HepG2 (cell line): ENCODE data around the gene ZIK1. TPM values are rescaled to one million over a fixed set of nuclear protein-coding genes. Genes with fewer than 3 reads are reported as not detected.

Experiments
- FIP1L1 ChIP-seq: fragments of 200-400 bp; formaldehyde crosslinking; IDR thresholded peaks from 2 replicates; pipeline ENCODE4 v1.6.1; 2018; ENCODE audit warnings: low read depth, mild to moderate bottlenecking, low read length, moderate library complexity, borderline replicate concordance; ENCODE audit not compliant: insufficient read depth
- NRL ChIP-seq: sonication (generic); formaldehyde crosslinking; IDR thresholded peaks from 2 replicates; pipeline ENCODE4 v1.5.0; 2020; ENCODE audit warnings: missing genetic modification reagents, mild to moderate bottlenecking, moderate library complexity, borderline replicate concordance
- STAG1 ChIP-seq: sonication (generic); formaldehyde crosslinking; IDR thresholded peaks from 2 replicates; pipeline ENCODE4 v1.4.0; 2020; ENCODE audit warnings: missing genetic modification reagents
- ZBTB42 ChIP-seq: sonication (generic); formaldehyde crosslinking; IDR thresholded peaks from 2 replicates; pipeline ENCODE4 v1.5.0; 2020; ENCODE audit warnings: mild to moderate bottlenecking, missing genetic modification reagents
- ZNF496 ChIP-seq: sonication (generic); formaldehyde crosslinking; IDR thresholded peaks from 2 replicates; pipeline ENCODE4 v1.8.1; 2023; ENCODE audit warnings: mild to moderate bottlenecking, moderate library complexity, missing genetic modification reagents; ENCODE audit not compliant: insufficient replicate concordance
- ZNF589 ChIP-seq: sonication (generic); formaldehyde crosslinking; conservative IDR thresholded peaks from 2 replicates; pipeline ENCODE4 v1.8.0; 2022; ENCODE audit warnings: mild to moderate bottlenecking, moderate library complexity, missing genetic modification reagents
- polyA plus RNA-seq, 8 experiments: library from polyadenylated mRNA; depleted of rRNA in 3 of 8; stranded (reverse) in 7 of 8; unstranded in 1 of 8; fragments of >200 nt; fragmentation: Illumina TruSeq in 4 of 8; extraction: Trizol in 4 of 8; gene quantifications; 2 replicates each; pipeline versions ENCODE4 v1.2.1 to v1.2.3, GENCODE V29; 2011 to 2016; ENCODE audit warnings: low read depth in 4 of 8, missing spikeins in 1 of 8, mixed read lengths in 1 of 8; ENCODE audit not compliant: insufficient read depth in 1 of 8
- total RNA-seq, 5 experiments: library from RNA; depleted of rRNA; stranded (reverse); fragments of >200 nt; fragmentation: Illumina TruSeq; extraction: Trizol; gene quantifications; 2 replicates each; pipeline ENCODE4 v1.2.3, GENCODE V29; 2016; ENCODE audit warnings: low read depth in 1 of 5
- TF ChIP-seq, protein P1 (sequence below): sonication (generic); formaldehyde crosslinking; IDR thresholded peaks from 2 replicates; pipeline ENCODE4 v1.4.0; 2020; ENCODE audit warnings: low read depth, mild to moderate bottlenecking, missing genetic modification reagents
- TF ChIP-seq, protein P2 (sequence below): sonication (generic); formaldehyde crosslinking; IDR thresholded peaks from 2 replicates; pipeline ENCODE4 v1.5.1; 2020; ENCODE audit warnings: mild to moderate bottlenecking, missing genetic modification reagents, borderline replicate concordance
- TF ChIP-seq, protein P3 (sequence below): IDR thresholded peaks from 2 replicates; pipeline ENCODE4 v1.6.1; 2016; ENCODE audit warnings: mild to moderate bottlenecking, missing biosample characterization, missing genetic modification reagents
- TF ChIP-seq, protein P4 (sequence below): IDR thresholded peaks from 2 replicates; pipeline ENCODE4 v1.6.1; 2016; ENCODE audit warnings: low read depth, missing genetic modification reagents, missing compliant biosample characterization
- TF ChIP-seq, protein P5 (sequence below): sonication (generic); formaldehyde crosslinking; IDR thresholded peaks from 2 replicates; pipeline ENCODE4 v1.8.0; 2022; ENCODE audit warnings: missing genetic modification reagents, mild to moderate bottlenecking, inconsistent platforms, borderline replicate concordance
- TF ChIP-seq, protein P6 (sequence below): sonication (generic); formaldehyde crosslinking; conservative IDR thresholded peaks from 2 replicates; pipeline ENCODE4 v1.8.1; 2023; ENCODE audit warnings: missing genetic modification reagents

ZIK1 gene
- total and polyA plus RNA-seq, 2 of the 13 experiments (the other 11 are each of a cell fraction or from before 2014, with no cell fraction given), result 2.1 to 7.2 TPM

DNA sequence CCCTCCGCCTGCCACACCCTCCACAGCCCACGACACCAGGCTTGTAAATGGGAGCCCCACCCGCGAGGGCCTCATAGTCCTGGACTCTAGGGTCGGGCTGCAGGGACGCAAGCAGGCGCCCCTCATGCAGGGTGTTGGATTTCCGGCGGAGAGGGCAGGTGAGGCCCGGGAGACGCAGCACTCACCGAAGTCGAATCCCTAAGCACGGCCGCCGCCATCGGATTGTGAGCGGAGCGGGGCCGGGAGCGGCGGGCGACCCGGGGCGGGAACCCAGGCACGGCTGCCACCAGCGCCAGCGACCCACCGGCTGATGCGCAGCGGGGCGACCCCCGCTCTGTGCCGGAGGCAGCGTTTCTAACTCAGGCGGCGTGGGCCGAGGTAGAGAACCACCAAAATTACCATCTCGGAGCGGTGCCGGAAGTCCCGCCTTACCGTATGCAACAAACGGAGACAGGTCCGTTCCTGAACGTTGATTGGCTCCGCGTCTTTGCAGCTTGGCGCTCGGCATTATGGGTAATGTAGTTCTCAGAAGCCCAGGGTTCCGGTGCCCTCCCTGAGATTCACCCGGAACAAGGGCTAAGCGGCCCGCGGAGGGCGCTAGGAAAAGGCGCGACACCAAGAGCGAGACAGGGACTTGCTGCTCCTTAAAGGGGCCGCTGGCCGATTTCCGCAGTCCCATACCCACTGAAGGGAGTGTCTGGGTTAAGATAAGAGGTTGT lies 5.3 kb upstream of the ZIK1 start, which contains the start of gene ZNF416 (continued):
- TF ChIP-seq, protein P1, sequence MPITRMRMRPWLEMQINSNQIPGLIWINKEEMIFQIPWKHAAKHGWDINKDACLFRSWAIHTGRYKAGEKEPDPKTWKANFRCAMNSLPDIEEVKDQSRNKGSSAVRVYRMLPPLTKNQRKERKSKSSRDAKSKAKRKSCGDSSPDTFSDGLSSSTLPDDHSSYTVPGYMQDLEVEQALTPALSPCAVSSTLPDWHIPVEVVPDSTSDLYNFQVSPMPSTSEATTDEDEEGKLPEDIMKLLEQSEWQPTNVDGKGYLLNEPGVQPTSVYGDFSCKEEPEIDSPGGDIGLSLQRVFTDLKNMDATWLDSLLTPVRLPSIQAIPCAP (CRISPR knock-in tag), result no peak
- TF ChIP-seq, protein P2, sequence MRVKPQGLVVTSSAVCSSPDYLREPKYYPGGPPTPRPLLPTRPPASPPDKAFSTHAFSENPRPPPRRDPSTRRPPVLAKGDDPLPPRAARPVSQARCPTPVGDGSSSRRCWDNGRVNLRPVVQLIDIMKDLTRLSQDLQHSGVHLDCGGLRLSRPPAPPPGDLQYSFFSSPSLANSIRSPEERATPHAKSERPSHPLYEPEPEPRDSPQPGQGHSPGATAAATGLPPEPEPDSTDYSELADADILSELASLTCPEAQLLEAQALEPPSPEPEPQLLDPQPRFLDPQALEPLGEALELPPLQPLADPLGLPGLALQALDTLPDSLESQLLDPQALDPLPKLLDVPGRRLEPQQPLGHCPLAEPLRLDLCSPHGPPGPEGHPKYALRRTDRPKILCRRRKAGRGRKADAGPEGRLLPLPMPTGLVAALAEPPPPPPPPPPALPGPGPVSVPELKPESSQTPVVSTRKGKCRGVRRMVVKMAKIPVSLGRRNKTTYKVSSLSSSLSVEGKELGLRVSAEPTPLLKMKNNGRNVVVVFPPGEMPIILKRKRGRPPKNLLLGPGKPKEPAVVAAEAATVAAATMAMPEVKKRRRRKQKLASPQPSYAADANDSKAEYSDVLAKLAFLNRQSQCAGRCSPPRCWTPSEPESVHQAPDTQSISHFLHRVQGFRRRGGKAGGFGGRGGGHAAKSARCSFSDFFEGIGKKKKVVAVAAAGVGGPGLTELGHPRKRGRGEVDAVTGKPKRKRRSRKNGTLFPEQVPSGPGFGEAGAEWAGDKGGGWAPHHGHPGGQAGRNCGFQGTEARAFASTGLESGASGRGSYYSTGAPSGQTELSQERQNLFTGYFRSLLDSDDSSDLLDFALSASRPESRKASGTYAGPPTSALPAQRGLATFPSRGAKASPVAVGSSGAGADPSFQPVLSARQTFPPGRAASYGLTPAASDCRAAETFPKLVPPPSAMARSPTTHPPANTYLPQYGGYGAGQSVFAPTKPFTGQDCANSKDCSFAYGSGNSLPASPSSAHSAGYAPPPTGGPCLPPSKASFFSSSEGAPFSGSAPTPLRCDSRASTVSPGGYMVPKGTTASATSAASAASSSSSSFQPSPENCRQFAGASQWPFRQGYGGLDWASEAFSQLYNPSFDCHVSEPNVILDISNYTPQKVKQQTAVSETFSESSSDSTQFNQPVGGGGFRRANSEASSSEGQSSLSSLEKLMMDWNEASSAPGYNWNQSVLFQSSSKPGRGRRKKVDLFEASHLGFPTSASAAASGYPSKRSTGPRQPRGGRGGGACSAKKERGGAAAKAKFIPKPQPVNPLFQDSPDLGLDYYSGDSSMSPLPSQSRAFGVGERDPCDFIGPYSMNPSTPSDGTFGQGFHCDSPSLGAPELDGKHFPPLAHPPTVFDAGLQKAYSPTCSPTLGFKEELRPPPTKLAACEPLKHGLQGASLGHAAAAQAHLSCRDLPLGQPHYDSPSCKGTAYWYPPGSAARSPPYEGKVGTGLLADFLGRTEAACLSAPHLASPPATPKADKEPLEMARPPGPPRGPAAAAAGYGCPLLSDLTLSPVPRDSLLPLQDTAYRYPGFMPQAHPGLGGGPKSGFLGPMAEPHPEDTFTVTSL (CRISPR knock-in tag), result no peak
- TF ChIP-seq, protein P3, sequence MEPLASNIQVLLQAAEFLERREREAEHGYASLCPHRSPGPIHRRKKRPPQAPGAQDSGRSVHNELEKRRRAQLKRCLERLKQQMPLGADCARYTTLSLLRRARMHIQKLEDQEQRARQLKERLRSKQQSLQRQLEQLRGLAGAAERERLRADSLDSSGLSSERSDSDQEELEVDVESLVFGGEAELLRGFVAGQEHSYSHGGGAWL, result peak; percentile 63; the same call in 1 of the 2 replicates
- TF ChIP-seq, protein P4, sequence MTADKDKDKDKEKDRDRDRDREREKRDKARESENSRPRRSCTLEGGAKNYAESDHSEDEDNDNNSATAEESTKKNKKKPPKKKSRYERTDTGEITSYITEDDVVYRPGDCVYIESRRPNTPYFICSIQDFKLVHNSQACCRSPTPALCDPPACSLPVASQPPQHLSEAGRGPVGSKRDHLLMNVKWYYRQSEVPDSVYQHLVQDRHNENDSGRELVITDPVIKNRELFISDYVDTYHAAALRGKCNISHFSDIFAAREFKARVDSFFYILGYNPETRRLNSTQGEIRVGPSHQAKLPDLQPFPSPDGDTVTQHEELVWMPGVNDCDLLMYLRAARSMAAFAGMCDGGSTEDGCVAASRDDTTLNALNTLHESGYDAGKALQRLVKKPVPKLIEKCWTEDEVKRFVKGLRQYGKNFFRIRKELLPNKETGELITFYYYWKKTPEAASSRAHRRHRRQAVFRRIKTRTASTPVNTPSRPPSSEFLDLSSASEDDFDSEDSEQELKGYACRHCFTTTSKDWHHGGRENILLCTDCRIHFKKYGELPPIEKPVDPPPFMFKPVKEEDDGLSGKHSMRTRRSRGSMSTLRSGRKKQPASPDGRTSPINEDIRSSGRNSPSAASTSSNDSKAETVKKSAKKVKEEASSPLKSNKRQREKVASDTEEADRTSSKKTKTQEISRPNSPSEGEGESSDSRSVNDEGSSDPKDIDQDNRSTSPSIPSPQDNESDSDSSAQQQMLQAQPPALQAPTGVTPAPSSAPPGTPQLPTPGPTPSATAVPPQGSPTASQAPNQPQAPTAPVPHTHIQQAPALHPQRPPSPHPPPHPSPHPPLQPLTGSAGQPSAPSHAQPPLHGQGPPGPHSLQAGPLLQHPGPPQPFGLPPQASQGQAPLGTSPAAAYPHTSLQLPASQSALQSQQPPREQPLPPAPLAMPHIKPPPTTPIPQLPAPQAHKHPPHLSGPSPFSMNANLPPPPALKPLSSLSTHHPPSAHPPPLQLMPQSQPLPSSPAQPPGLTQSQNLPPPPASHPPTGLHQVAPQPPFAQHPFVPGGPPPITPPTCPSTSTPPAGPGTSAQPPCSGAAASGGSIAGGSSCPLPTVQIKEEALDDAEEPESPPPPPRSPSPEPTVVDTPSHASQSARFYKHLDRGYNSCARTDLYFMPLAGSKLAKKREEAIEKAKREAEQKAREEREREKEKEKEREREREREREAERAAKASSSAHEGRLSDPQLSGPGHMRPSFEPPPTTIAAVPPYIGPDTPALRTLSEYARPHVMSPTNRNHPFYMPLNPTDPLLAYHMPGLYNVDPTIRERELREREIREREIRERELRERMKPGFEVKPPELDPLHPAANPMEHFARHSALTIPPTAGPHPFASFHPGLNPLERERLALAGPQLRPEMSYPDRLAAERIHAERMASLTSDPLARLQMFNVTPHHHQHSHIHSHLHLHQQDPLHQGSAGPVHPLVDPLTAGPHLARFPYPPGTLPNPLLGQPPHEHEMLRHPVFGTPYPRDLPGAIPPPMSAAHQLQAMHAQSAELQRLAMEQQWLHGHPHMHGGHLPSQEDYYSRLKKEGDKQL (CRISPR knock-in tag), result no peak
- TF ChIP-seq FIP1L1 (no peak), STAG1 (peak; percentile 53), ZBTB42 (CRISPR knock-in tag) (no peak), NRL (0 out of 2 replicates have a peak, but pooled peaks have one; percentile 27), ZNF589 (CRISPR knock-in tag) (no peak), ZNF496 (CRISPR knock-in tag) (no peak)
- TF ChIP-seq, protein P5, sequence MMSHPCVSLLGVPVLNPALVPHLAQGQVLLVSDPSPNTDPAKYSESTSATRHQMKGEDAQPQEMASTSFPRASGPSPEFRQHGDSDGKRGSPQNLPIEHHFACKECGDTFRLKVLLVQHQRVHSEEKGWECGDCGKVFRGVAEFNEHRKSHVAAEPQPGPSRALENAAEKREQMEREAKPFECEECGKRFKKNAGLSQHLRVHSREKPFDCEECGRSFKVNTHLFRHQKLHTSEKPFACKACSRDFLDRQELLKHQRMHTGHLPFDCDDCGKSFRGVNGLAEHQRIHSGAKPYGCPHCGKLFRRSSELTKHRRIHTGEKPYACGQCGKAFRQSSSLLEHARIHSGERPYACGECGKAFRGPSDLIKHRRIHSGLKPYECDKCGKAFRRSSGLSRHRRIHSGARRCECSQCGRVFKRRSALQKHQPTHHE (CRISPR knock-in tag), result no peak
- TF ChIP-seq, protein P6, sequence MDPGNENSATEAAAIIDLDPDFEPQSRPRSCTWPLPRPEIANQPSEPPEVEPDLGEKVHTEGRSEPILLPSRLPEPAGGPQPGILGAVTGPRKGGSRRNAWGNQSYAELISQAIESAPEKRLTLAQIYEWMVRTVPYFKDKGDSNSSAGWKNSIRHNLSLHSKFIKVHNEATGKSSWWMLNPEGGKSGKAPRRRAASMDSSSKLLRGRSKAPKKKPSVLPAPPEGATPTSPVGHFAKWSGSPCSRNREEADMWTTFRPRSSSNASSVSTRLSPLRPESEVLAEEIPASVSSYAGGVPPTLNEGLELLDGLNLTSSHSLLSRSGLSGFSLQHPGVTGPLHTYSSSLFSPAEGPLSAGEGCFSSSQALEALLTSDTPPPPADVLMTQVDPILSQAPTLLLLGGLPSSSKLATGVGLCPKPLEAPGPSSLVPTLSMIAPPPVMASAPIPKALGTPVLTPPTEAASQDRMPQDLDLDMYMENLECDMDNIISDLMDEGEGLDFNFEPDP, result no peak
